GM12878 (cell line): ENCODE measurements around the gene NTRK3. TPM values are rescaled to one million over a fixed set of nuclear protein-coding genes. Genes with fewer than 3 reads are reported as not detected.

Experiments
- ATAC-seq: fragments of 200-7000 bp; cut with Tn5 transposase; 3 replicates; pipeline ENCODE4 v1.9.1; 2020; ENCODE audit warnings: mild to moderate bottlenecking, moderate library complexity
- BruUV-seq: library from RNA; stranded (reverse); fragments of 400-500 nt; replicated peaks from 2 replicates; lab custom pipeline; 2021; lab: Mats Ljungman, UMichigan
- CTCF ChIA-PET: fragments of 300-600 bp; sonication (Branson Sonifier 250); formaldehyde crosslinking; extraction: SDS; loops from one replicate; lab custom pipeline; 2021; ENCODE audit warnings: inconsistent platforms; lab: Yijun Ruan, JAX
- POLR2A ChIA-PET: fragments of 350-600 bp; formaldehyde crosslinking; extraction: SDS; loops from one replicate; lab custom pipeline; 2021; ENCODE audit warnings: inconsistent platforms; lab: Charles Lee
- RAD21 ChIA-PET: fragments of 300-600 bp; sonication (Branson Sonifier 250); formaldehyde crosslinking; loops from one replicate; lab custom pipeline; 2023; ENCODE audit warnings: antibody characterized with exemption; ENCODE audit not compliant: unreplicated experiment; lab: Charles Lee
- SMC1A ChIA-PET: fragments of 300-600 bp; sonication (Branson Sonifier 250); formaldehyde crosslinking; loops from one replicate; lab custom pipeline; 2023; ENCODE audit not compliant: unreplicated experiment, uncharacterized antibody; lab: Charles Lee
- DNase-seq: peaks from one replicate; pipeline ENCODE4 v3.0.0-alpha.2; 2011; ENCODE audit warnings: low read depth, low spot score
- FAIRE-seq: peaks from 3 replicates; lab custom pipeline; 2011; peaks lifted over from hg19 to GRCh38; lab: Jason Lieb, UNC
- H2AFZ ChIP-seq: 2 replicates; pipeline ENCODE4 v1.6.0; 2011; ENCODE audit warnings: low read depth, low read length, control low read depth; ENCODE audit not compliant: control insufficient read depth
- H3K27ac ChIP-seq: 2 replicates; pipeline ENCODE4 v1.5.1; 2011; ENCODE audit warnings: control low read depth; ENCODE audit not compliant: control insufficient read depth, insufficient read depth
- H3K27me3 ChIP-seq, 2 experiments: replicated peaks in 1 of 2; 2 replicates each; pipeline versions ENCODE4 v1.6.0 to v1.6.1; 2011; ENCODE audit warnings: low read length in 1 of 2; ENCODE audit not compliant: control insufficient read depth in 2 of 2, insufficient read depth in 2 of 2
- H3K36me3 ChIP-seq, 2 experiments: 2 replicates each; pipeline ENCODE4 v1.5.1; 2011; ENCODE audit warnings: low read length in 1 of 2; ENCODE audit not compliant: control insufficient read depth in 2 of 2, insufficient read depth in 2 of 2
- H3K4me1 ChIP-seq: 2 replicates; pipeline ENCODE4 v1.6.1; 2011; ENCODE audit warnings: mild to moderate bottlenecking, low read length, moderate library complexity, mixed read lengths; ENCODE audit not compliant: control insufficient read depth, insufficient read depth
- H3K4me2 ChIP-seq: 2 replicates; pipeline ENCODE4 v1.6.0; 2011; ENCODE audit warnings: control low read depth; ENCODE audit not compliant: control insufficient read depth, insufficient read depth
- H3K4me3 ChIP-seq: fragments of 200-600 bp; sonication (generic); 2 replicates; pipeline ENCODE4 v1.5.1; 2016
- H3K79me2 ChIP-seq: 2 replicates; pipeline ENCODE4 v1.6.0; 2011; ENCODE audit warnings: low read length; ENCODE audit not compliant: control insufficient read depth, insufficient read depth
- H3K9ac ChIP-seq: 2 replicates; pipeline ENCODE4 v1.8.0; 2011; ENCODE audit warnings: low read length, control low read depth, mixed read lengths; ENCODE audit not compliant: control insufficient read depth, insufficient read depth
- H3K9me3 ChIP-seq: replicated peaks from 3 replicates; pipeline ENCODE4 v1.5.1; 2011; ENCODE audit warnings: mild to moderate bottlenecking, low read length; ENCODE audit not compliant: control insufficient read depth, insufficient read depth
- H4K20me1 ChIP-seq: 2 replicates; pipeline ENCODE4 v1.6.0; 2011; ENCODE audit not compliant: control insufficient read depth, insufficient read depth
- ATF3 ChIP-seq: IDR thresholded peaks from 2 replicates; pipeline ENCODE4 v1.6.1; 2011; ENCODE audit warnings: low read depth, mild to moderate bottlenecking, low read length, moderate library complexity, borderline replicate concordance; ENCODE audit errors: extremely low read depth
- CHD2 ChIP-seq: IDR thresholded peaks from 2 replicates; pipeline ENCODE4 v1.6.1; 2011; ENCODE audit warnings: low read depth, low read length, improper control_type of control experiment, borderline replicate concordance
- CHD4 ChIP-seq: fragments of 200-600 bp; sonication (generic); IDR thresholded peaks from 2 replicates; pipeline ENCODE4 v1.6.1; 2016; ENCODE audit warnings: mild to moderate bottlenecking
- CTCF ChIP-seq, 3 experiments: IDR thresholded peaks in 2 of 3; conservative IDR thresholded peaks in 1 of 3; 2 replicates each; pipeline ENCODE4 v1.5.1; 2011; ENCODE audit warnings: low read depth in 3 of 3, low read length in 3 of 3, mild to moderate bottlenecking in 3 of 3, control low read depth in 2 of 3, moderate library complexity in 2 of 3, inconsistent platforms in 1 of 3, mixed read lengths in 1 of 3; ENCODE audit not compliant: control insufficient read depth in 2 of 3, insufficient read depth in 1 of 3; ENCODE audit errors: extremely low read depth in 1 of 3
- GABPA ChIP-seq: IDR thresholded peaks from 2 replicates; pipeline ENCODE4 v1.6.1; 2014; ENCODE audit warnings: antibody characterized with exemption, low read depth, mild to moderate bottlenecking, inconsistent platforms
- JUND ChIP-seq: IDR thresholded peaks from 2 replicates; pipeline ENCODE4 v1.6.1; 2012; ENCODE audit warnings: low read depth, mild to moderate bottlenecking, low read length, improper control_type of control experiment, moderate library complexity
- KAT2A ChIP-seq: conservative IDR thresholded peaks from 2 replicates; pipeline ENCODE4 v1.6.1; 2011; ENCODE audit warnings: low read depth, low read length; ENCODE audit not compliant: control insufficient read depth
- NFIC ChIP-seq: IDR thresholded peaks from 2 replicates; pipeline ENCODE4 v1.6.1; 2012; ENCODE audit warnings: low read depth, mild to moderate bottlenecking, inconsistent platforms, low read length, moderate library complexity
- RBBP5 ChIP-seq: fragments of 200-600 bp; sonication (generic); conservative IDR thresholded peaks from 2 replicates; pipeline ENCODE4 v1.6.1; 2016
- RELA ChIP-seq: fragments of 450-650 bp; IDR thresholded peaks from 2 replicates; pipeline ENCODE4 v1.8.0; 2014; ENCODE audit warnings: borderline replicate concordance; ENCODE audit not compliant: partially characterized antibody
- ZBTB40 ChIP-seq: fragments of 450-650 bp; IDR thresholded peaks from 2 replicates; pipeline ENCODE4 v1.6.1; 2016; ENCODE audit warnings: mild to moderate bottlenecking, moderate library complexity, borderline replicate concordance
- ZSCAN29 ChIP-seq: fragments of 450-650 bp; IDR thresholded peaks from 2 replicates; pipeline ENCODE4 v1.6.1; 2017; ENCODE audit warnings: mild to moderate bottlenecking, moderate library complexity
- WGBS: methylation state at CpG from one replicate; pipeline ENCODE4 v1.1.6; 2016; ENCODE audit warnings: low lambda C conversion rate; ENCODE audit not compliant: insufficient replicate concordance, insufficient coverage; ENCODE audit errors: missing lambda C conversion rate; 5-methylcytosine and 5-hydroxymethylcytosine counted together
- in situ Hi-C: fragments of 300-500 bp; cut with MboI; formaldehyde crosslinking; loops from 9 replicates; pipeline ENCODE4 v1.14.3; 2018; ENCODE audit warnings: mixed read lengths
- intact Hi-C: fragments of 100-400 bp; cut with micrococcal nuclease; formaldehyde crosslinking; loops from one replicate; pipeline ENCODE4 v1.14.2; 2022; ENCODE audit not compliant: unreplicated experiment
- polyA plus RNA-seq, 11 experiments: library from polyadenylated mRNA; depleted of rRNA in 4 of 11; unstranded in 6 of 11; stranded (reverse) in 5 of 11; fragments of >200 nt; fragmentation: Nextera tagmentation in 4 of 11; fragmentation: Illumina TruSeq in 1 of 11; extraction: Ambion mirVana in 4 of 11; extraction: Trizol in 1 of 11; gene quantifications; 1 replicate in 1 of 11; 2 replicates in 10 of 11; pipeline versions ENCODE4 v1.2.1 to v1.2.3, GENCODE V29; 2011 to 2016; ENCODE audit warnings: inconsistent platforms in 2 of 11, missing spikeins in 2 of 11, low read depth in 1 of 11
- total RNA-seq, 4 experiments: library from RNA; depleted of rRNA in 3 of 4; stranded (reverse); fragments of >200 nt in 3 of 4; fragmentation: Illumina TruSeq in 1 of 4; extraction: Trizol in 1 of 4; gene quantifications; 2 replicates each; pipeline versions ENCODE4 v1.2.1 to v1.2.3, GENCODE V29; 2013 to 2021

The NTRK3 gene
- total and polyA plus RNA-seq, 10 of the 15 experiments (the other 5 are each of a cell fraction or from before 2014, with no cell fraction given), result not detected

GRCh38 chr15:88100181-88100580, 156.4 kb downstream of the NTRK3 start (continued):
- TF ChIP-seq ZBTB40, result no peak
- TF ChIP-seq JUND, result no peak
- no peak for TF ChIP-seq ZSCAN29
- no peak for TF ChIP-seq RELA

GRCh38 chr15:88098361-88098760, 158.2 kb downstream of the NTRK3 start:
- Histone ChIP-seq H3K27me3 (no peaks in the 10 kb centered on the region), H4K20me1 (no peaks in the 10 kb centered on the region), H3K4me1 (no peaks in the 10 kb centered on the region), H3K79me2 (no peaks in the 10 kb centered on the region), H3K4me2 (no peak overlapping the region), H3K27ac (no peak overlapping the region), H3K9me3 (no peaks in the 10 kb centered on the region), H3K36me3 (no peaks in the 10 kb centered on the region), H3K9ac (no peak overlapping the region), H2AFZ (no peak overlapping the region), H3K4me3 (no peak overlapping the region)
- ChIA-PET SMC1A (no interaction called here), POLR2A (no interaction called here), RAD21 (no interaction called here), CTCF (interaction anchor here (0.7 kb wide), 1 partner anchor 146 kb away, joined by 3 read pairs; no protein-coding TSS in a partner anchor)
- intact Hi-C loops (no loop called here), in situ Hi-C loops (no loop called here)
- BruUV-seq, result no TSS peak
- DNase-seq (no peak), FAIRE-seq (no peak), ATAC-seq (no peak)
- 46% methylated on average over 10 of the region's 10 CpGs for WGBS
- no peak for TF ChIP-seq RBBP5
- no peak for TF ChIP-seq ZBTB40
- no peak for TF ChIP-seq CHD2
- TF ChIP-seq CHD4, result no peak
- no peak for TF ChIP-seq CTCF (IDR thresholded peaks at IDR 0.05 in 2 of 3, conservative IDR thresholded peaks at IDR 0.05 in 1 of 3; ENCODE audit: control insufficient read depth in 2 of 3, extremely low read depth in 1 of 3, insufficient read depth in 1 of 3, low read depth in 3 of 3, low read length in 3 of 3)
- no peak for TF ChIP-seq KAT2A
- TF ChIP-seq GABPA, result no peak
- TF ChIP-seq NFIC, result no peak
- TF ChIP-seq ATF3, result no peak
